ENCODE measurements around the gene ROR2.

The ROR2 gene

DNA sequence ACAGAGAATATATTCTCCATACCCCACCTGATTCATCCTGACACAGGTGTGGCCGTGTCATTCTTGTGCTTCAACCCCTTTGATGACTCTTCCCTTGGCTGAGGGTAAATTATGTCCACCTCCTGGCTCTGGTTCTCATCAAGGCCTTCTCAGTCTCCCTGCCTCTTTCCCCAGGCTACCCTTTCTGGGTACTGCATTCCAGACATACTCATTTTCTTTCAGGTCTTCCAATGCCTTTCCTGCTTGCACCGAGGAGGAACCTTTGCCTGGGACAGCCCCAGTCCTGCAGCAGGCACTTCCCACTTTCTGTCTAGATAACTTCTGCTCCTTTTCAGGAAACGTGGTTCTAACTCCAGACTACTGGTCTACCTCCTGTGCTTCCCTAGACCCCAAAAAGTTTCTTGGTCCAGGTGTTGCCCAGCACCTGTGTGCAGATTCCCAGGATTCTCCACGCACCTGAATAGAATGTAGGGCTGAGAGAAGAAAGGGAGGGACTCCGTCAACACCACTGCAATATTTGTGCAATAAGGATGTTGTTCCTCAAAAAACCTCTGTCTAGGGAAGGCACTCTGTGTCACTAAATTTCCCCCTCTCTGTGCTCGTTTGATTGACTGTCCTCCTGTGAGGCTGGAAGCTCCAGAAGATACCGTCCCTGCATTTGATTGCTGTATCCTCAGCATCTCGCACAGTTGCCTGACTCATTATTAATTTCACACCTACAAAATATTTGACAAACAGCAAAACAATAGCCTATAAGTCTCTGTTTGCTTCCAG, 271.0 kb downstream of the ROR2 start:
- FAIRE-seq (no peak), DNase-seq (ENCODE audit: insufficient read length) (no peak)

GRCh38 chr9:91677822-91678436, 272.1 kb downstream of the ROR2 start:
- DNase-seq (ENCODE audit: insufficient read length): no peak
- FAIRE-seq: no peak
- TF ChIP-seq TAF1 (IDR thresholded peaks at IDR 0.05; ENCODE audit: borderline replicate concordance, low read depth, low read length): no peak

More for the DNA sequence above, 271.0 kb downstream of the ROR2 start:
- no peak for TF ChIP-seq TAF1 (IDR thresholded peaks at IDR 0.05; ENCODE audit: borderline replicate concordance, low read depth, low read length)

DNA sequence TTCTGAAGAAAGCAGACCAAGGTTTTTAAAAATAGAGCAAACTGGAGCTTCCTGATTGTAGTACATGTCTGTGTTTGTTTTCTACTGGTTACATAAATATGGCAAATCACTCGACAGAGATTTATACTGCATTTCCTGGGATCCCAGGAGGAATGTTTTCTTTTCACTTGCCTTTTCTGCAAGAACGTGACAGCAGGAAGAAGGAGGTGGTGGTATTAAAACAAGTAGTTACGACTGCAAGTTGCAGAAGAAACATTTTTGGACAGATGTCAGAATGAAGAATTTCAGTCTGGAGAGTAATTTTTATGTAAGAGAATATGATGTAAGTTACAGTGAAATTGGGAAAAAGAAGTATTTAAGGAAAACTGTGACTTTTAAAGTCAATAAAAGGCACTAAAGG, 272.7 kb downstream of the ROR2 start:
- TF ChIP-seq TAF1 (IDR thresholded peaks at IDR 0.05; ENCODE audit: borderline replicate concordance, low read depth, low read length) (no peak), POLR2AphosphoS5 (IDR thresholded peaks at IDR 0.05; ENCODE audit: low read depth, low read length) (no peak), POLR2A (IDR thresholded peaks at IDR 0.05; ENCODE audit: low read depth, low read length) (no peak)
- no peak for DNase-seq (ENCODE audit: insufficient read length)
- FAIRE-seq: no peak

GRCh38 chr9:91676046-91676445, 274.0 kb downstream of the ROR2 start:
- DNase-seq (ENCODE audit: insufficient read length) (no peak), FAIRE-seq (no peak)
- TF ChIP-seq POLR2AphosphoS5 (IDR thresholded peaks at IDR 0.05; ENCODE audit: low read depth, low read length) (no peak), POLR2A (IDR thresholded peaks at IDR 0.05; ENCODE audit: low read depth, low read length) (no peak), TAF1 (IDR thresholded peaks at IDR 0.05; ENCODE audit: borderline replicate concordance, low read depth, low read length) (no peak)

- no peak for TF ChIP-seq POLR2AphosphoS5 (IDR thresholded peaks at IDR 0.05; ENCODE audit: low read depth, low read length)
- no peak for TF ChIP-seq TAF1 (IDR thresholded peaks at IDR 0.05; ENCODE audit: borderline replicate concordance, low read depth, low read length)
- no peak for TF ChIP-seq POLR2A (IDR thresholded peaks at IDR 0.05; ENCODE audit: low read depth, low read length)
- FAIRE-seq: no peak
- no peak for DNase-seq (ENCODE audit: insufficient read length)
These were observed 285.4 kb downstream of the ROR2 start for GRCh38 chr9:91664663-91665062.

DNA sequence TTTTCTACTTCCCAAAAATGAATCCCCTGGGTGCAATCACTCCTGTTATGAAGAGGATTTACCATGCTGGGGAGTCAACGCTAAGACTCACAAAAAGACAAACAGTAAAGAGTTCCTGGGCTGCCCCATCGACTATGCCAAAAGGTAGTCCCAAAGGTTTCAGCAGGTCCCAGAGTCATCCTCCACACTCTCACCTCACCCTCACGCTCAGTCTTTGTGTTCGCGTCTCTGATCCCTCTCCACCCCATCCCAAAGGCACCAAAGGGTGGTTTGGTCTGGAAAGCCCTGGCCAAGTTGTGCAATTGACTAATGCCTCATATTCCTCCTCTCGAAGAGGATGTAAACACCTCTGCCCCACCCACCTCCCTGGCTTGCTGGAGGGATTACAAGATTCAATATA, 286.2 kb downstream of the ROR2 start:
- TF ChIP-seq POLR2AphosphoS5 (IDR thresholded peaks at IDR 0.05; ENCODE audit: low read depth, low read length) (no peak), POLR2A (IDR thresholded peaks at IDR 0.05; ENCODE audit: low read depth, low read length) (no peak)
- FAIRE-seq (no peak), DNase-seq (ENCODE audit: insufficient read length) (no peak)

DNA sequence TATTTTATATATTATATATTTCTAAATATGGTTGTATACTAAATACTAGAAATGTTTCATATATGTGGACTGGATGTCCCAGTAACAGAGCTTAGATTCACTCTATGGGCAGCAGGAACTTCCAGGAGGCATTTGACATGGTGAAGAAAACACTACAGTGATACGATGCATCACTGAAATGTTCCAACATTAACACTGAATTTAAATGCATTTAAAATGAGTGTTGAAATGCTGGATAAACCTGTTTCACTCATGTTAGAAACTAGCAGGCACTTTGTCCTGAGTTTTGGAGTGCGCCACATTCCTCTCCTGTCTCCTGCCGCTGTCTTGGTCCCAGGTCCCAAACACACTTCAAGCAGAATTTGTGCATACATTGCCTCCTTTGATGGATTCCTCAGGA, 288.6 kb downstream of the ROR2 start:
- FAIRE-seq: no peak
- TF ChIP-seq POLR2AphosphoS5 (IDR thresholded peaks at IDR 0.05; ENCODE audit: low read depth, low read length) (no peak), TAF1 (IDR thresholded peaks at IDR 0.05; ENCODE audit: borderline replicate concordance, low read depth, low read length) (no peak), POLR2A (IDR thresholded peaks at IDR 0.05; ENCODE audit: low read depth, low read length) (no peak)
- no peak for DNase-seq (ENCODE audit: insufficient read length)

GRCh38 chr9:91660521-91660920, 289.5 kb downstream of the ROR2 start:
- no peak for FAIRE-seq
- no peak for DNase-seq (ENCODE audit: insufficient read length)
- TF ChIP-seq POLR2AphosphoS5 (IDR thresholded peaks at IDR 0.05; ENCODE audit: low read depth, low read length) (no peak), POLR2A (IDR thresholded peaks at IDR 0.05; ENCODE audit: low read depth, low read length) (no peak), TAF1 (IDR thresholded peaks at IDR 0.05; ENCODE audit: borderline replicate concordance, low read depth, low read length) (no peak)

DNA sequence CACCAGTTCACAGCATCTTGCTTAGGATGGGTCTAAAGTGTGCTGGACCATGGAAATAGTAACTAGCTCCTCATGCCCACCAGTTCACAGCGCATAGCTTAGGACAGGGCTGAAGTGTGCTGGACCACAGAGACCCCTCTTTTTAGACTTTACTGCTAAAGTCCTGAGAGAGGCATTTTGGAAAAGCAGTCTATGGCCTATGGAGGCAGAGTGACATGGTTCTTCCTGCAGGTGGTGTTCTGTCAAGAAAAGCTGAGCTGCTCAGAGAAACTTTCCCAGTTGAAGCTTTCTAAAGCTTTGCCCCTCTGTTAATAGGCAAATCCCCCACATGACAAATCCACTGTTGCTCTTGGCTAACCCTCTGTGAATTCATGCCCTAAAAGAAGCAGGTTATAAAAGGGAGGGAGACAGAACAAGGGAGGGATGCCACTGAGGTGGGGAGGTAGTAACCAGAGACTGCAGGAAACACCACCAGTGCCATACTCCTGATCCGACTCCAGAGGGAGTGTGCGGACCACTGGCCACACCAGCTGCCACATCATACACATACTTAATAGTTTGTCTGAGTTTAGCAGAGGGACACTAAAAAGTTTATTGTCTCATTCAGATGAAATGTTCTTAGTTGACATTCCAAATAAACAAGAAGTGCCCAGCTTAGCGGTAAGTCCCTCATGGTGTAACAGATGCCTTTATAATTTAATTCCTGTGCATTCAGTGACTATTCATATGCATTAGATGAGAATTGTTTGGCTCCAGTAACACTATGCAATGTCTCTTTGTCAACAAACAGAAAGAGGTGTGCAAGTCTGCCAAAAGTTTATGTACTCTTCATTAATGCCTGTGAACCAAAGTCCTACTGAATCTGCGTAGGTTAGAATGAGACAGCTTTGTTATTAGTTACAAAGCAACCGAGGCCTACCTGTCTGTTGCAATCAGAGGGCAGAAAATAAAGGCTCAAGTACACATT, 290.2 kb downstream of the ROR2 start:
- TF ChIP-seq TAF1 (IDR thresholded peaks at IDR 0.05; ENCODE audit: borderline replicate concordance, low read depth, low read length): no peak
- no peak for TF ChIP-seq POLR2AphosphoS5 (IDR thresholded peaks at IDR 0.05; ENCODE audit: low read depth, low read length)
- TF ChIP-seq POLR2A (IDR thresholded peaks at IDR 0.05; ENCODE audit: low read depth, low read length): no peak
- no peak for FAIRE-seq
- DNase-seq (ENCODE audit: insufficient read length): no peak

DNA sequence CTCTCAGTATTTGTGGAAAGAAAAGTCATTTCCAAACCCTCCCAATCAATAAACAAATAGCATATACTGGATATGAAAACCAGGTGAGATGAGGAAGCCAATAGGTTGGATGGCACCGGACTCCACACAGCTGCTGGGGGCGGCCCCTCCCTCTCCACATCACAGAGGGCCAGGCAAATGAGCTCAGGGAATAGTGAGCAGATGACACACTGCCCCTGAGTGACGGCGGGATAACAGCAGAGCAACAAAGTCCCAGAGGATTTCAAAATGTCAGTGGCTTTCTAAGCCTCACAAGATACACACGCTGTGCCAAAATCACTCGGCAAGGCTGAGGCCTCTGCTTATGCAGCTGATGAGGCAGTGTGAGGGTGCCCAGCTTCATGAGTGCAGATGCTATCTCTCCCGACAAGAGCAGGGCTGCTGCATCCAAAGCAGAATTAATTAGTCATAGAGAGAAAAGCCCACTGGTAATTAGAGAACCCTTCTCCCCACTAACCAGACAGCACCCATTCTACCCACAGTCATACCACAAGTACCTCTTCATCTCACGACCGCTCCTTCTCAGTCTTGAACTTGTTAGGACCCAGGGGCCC, 291.4 kb downstream of the ROR2 start:
- DNase-seq (ENCODE audit: insufficient read length) (no peak), FAIRE-seq (no peak)
- TF ChIP-seq POLR2A (IDR thresholded peaks at IDR 0.05; ENCODE audit: low read depth, low read length) (no peak), POLR2AphosphoS5 (IDR thresholded peaks at IDR 0.05; ENCODE audit: low read depth, low read length) (no peak), TAF1 (IDR thresholded peaks at IDR 0.05; ENCODE audit: borderline replicate concordance, low read depth, low read length) (no peak)

GRCh38 chr9:91657501-91657900, 292.5 kb downstream of the ROR2 start:
- FAIRE-seq (no peak), DNase-seq (ENCODE audit: insufficient read length) (no peak)
- no peak for TF ChIP-seq POLR2AphosphoS5 (IDR thresholded peaks at IDR 0.05; ENCODE audit: low read depth, low read length)
- no peak for TF ChIP-seq POLR2A (IDR thresholded peaks at IDR 0.05; ENCODE audit: low read depth, low read length)
- no peak for TF ChIP-seq TAF1 (IDR thresholded peaks at IDR 0.05; ENCODE audit: borderline replicate concordance, low read depth, low read length)

Data from GM12892 (cell line).